Activated CD8-positive, alpha-beta memory T cell treated with anti-CD3 and anti-CD28 coated beads for 24 hours (primary cell): ENCODE results near the gene THBS3.

Experiments used
- DNase-seq: peaks from one replicate; pipeline ENCODE4 v3.0.0-alpha.2; 2020

THBS3 gene

DNA sequence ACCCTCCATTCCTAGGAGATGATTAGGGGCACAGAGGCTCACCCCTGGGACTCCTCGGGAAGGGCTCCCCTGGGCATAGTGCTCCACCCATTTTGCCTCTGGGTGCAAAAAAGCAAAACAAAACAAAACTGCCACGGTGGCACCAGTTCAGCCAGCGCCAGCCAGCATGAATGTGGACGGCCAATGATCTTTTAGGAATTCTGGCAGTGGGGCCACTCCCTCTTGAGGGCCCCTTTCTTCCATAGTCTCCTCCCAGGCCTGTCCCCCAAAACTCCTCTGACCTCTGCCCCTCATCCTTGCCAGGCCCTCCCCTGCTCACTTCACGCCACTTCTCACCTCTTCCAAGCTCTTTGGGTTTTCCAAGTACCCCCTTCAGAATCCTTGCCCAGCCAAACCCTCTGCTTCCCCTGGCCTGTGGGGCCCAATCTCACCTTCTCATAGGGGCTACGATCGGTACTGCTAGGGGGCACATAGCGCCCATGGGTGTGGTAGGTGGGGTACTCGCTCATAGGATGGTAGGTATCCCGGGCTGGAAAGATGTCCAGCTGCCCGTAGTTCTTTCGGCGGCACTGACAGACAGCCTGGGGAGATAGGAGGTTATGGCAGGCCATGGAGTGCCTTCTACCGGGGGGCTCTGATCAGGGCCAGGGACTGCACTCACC, 20.8 kb downstream of the THBS3 start:
- DNase-seq, result no peak

DNA sequence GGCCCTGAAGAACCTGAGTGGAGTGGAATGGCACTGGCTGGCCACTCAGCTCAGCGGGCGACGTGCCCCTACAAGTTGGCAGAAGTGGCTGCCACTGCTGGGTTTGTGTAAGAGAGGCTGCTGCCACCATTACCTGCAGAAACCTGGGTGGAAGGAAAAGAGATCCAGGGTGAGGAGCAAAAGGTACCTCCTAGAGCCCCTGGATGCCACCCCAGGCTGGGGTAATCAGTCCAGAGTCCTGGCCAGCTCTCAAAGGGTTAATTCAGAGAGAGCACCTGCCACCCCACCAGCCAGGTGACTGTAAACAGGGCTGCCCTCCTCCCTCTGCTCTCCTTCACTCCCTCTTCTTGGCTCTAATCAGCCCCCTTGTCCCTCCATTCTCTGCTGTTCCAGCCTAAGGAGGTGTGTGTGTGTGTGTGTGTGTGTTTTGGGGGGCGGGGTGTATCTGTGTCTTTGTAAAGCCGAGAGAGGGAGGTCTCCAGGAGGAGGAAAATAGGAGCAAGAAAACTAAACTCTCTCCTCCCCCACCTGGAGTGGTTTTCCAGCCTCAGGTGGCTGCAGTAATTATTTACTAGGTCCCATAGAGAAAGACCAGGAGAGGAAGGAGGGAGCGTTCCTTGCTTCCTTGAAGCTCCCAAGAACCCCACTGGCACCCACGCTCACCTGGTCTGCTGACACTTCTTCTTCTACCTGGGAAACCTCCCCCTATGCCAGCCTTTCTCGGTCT, 21.5 kb downstream of the THBS3 start:
- no peak for DNase-seq

DNA sequence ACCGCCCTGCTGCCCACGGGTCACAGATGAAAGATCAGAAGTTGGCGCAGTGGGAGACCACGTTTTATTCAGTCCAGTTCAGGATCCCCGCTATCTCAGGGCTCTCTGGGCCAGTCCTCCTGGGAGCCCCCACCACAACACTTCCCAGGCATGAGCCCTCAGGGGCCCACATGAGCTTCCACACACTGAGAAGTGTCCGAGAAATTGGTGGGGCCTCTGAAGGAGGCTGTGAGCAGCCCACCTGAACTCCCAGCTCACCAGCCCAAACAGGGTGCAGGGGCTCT, 22.0 kb downstream of the THBS3 start:
- DNase-seq, result no peak

DNA sequence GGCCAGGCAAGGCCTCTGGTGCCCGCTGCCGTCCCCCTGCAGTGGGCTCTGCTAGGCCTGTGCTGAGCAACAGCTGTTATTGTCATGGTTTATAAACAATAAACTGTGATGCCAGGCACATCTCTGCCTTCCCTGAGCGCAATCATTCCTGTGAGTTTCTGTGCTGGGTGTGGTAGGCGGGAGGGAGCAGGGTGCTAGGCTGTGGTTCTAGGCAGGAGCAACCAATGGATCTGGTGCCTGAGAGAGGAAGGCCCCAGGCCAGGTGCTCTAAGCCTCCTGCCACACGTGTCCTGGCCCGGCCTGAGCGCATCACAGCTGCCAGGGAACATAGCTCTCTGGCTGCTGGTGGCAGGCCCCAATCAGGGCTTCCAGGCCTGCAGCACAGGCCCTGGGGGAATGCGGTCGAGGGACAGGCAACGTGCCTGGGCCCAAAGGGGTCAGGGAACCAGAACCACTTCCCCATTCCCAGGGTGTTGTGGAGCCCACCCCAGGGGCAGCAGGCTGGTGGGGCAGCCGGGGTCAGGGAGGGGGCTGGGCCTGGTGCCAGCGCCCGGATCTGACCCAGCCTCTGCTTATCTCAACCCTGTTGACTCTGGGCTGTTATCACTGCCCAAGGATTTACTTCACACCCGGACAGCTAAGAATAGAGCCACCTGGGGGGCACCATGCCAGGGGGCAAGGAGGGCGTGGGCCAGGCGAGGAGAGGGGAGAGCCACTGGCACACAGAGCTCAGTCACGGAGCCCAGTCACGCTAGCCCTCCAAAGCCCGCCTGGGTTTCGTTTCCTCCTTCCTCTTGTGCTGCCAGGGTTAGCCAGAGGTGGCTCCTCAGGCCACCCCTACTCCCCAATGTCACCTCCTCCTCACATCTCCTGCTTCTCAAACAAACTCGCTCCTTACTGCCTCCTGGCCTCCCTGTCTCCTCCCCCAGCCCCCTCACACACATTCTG, 22.6 kb downstream of the THBS3 start:
- no peak for DNase-seq

DNA sequence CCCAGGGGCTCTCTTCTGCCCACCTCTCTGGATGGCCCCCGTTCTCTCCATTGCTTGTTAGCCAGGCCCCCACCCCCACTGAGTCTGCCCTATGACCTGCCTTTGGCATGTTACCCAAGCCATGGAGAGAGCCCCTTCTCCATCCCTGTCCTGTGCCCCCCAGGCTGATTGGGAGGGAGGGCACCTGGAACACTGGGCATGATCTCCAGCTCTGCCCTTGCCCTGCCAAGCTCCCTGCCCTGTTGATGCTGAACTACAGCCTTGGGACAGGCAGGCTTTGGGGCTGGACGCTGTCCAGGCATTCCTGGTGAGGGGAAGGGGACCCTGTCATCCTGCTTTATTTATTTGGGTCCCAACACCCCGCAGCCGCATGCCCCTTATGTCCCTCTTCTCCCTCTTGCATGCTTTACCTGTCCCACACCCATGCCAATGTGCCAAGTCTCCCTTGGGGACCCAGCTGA, 23.3 kb downstream of the THBS3 start:
- DNase-seq, result no peak

DNA sequence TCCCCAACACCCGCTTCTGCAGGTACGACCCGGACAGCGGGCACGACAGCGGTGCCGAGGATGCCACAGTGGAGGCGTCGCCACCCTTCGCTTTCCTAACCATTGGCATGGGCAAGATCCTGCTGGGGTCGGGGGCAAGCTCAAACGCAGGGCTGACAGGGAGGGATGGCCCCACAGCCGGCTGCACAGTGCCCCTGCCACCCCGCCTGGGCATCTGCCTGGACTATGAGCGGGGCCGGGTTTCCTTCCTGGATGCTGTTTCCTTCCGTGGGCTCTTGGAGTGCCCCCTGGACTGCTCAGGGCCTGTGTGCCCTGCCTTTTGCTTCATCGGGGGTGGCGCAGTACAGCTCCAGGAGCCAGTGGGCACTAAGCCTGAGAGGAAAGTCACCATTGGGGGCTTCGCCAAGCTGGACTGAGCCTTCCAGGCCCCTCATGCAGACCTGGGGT, 23.9 kb downstream of the THBS3 start:
- no peak for DNase-seq

DNA sequence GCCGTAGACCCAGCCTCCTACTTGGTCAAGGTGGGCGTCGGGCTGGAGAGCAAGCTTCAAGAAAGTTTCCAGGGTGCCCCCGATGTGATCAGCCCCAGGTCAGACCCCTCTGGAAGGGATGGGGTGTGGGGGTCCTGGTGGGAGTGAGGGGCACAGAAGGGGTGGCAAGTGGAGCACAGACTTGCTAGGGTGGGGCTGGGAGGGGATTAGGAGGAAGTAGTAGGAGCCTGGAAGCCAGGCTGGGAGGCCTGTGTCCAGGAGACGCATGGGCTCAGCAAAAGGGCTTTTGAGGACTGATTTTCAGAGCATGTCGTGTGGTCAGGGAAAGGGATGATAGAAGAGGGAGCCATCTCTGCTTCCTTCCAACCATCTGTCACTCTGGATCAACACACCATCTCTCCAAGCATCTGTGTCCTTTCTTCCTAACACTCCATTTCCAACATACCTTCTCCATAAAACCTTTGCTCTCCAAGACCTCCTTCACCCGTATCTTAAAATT, 25.6 kb downstream of the THBS3 start:
- no peak for DNase-seq

DNA sequence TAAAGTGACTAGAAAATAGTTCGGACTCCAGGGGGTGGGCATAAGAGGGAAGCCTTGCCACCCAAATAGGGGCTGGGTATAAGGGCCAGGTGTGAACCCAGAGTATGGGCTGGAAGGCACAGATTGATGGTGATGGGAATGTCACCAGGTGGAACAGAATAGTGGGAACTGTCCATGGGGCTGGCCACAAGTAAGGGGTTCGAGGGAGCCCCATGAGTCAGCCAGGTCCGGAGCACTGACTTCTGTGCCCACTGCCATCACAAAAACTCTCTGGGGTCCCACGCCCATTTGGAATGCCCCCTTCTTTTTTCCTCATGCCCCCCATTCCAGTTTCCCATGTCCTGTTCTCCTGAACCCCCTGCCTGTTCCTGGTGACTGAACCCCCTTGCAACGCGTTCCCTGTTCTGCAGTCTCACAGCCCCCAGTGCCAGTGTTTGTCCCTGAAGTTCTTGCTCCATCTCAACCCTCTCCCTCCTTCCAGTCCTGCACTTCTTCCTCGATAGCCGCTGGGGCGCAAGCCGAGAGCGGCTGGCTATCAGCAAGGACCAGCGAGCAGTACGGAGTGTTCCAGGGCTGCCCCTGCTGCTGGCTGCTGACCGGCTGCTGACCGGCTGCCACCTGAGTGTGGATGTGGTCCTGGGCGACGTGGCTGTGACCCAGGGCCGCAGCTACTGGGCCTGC, 26.2 kb downstream of the THBS3 start:
- DNase-seq, result no peak

DNA sequence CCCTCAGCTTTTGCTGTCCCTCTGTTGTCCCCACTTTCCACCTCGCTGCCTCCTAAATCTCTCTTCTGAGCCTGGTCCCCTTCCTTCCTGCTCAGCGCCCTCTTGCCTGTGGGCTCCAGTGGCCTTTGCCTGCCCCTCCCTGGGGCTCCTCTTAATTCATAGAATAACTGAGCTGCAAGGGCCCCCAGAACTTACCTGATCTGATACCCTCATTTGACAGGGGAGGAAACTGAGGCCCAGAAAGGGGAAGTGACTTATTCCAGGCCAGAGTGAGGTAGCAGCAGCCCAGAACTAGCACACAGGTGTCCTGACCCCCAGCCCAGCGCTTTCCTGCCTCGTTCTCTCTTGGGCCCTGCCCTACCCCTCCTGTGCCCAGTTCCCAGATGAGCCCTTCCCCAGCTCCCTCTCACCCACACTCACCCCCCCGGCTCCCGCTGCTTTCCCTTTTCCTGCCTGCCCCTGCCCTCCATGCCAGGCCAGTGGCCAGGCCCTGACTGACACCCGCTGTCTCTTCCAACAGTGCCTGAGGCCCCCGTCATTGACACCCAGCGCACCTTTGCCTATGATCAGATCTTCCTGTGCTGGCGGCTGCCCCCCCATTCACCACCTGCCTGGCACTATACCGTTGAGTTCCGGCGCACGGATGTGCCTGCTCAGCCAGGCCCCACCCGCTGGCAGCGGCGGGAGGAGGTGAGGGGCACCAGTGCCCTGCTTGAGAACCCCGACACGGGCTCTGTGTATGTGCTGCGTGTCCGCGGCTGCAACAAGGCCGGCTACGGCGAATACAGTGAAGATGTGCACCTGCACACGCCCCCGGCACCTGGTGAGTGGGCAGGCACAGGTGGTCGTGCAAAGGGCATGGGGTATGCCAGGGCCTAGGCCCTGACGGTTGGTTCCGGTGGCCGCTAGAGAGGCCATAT, 28.3 kb downstream of the THBS3 start:
- no peak for DNase-seq

DNA sequence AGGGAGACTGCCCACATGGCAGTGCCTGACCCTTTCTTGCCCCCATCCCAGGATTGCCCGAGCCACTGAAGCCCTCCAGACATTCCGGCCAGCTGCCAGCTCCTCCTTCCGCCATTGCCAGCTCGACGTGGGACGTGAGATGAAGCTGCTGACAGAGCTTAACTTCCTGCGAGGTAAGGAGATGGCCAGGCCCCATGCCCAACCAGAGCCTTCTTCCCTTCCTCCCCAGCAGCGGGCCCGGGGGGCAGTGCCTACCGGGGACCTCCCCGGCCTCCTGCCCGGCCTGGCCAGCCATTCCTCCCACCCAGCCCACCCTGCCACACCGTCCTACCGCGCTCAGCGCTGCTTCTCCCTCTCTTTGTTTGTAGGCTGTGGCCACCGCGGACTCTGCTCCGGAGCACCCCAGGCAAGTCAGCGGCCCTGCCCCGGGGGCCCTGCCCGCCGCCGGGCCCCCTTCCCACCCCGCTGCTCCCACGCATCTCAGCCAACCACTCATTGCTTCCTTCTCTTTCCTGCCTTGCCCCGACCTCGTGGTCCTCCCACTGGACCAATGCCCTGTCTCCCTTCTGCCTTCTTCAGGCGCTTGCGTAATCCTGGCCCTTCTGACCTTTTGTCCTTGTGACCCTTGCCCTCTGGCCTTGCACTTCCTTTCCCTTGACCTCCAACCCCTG, 29.1 kb downstream of the THBS3 start:
- DNase-seq, result peak; percentile 47

DNA sequence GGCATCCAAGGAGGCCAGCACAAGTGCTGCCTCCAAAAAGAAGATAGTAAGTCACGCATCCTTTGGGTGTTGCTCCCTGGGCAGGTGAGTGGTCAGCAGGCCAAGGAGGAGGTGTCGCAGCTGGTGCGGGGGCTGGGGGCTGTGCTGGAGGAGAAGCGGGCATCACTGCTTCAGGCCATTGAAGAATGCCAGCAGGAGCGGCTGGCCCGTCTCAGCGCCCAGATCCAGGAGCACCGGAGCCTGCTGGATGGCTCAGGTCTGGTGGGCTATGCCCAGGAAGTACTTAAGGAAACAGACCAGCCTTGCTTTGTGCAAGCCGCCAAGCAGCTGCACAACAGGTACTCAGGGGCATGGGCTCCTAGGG, 29.8 kb downstream of the THBS3 start:
- DNase-seq, result peak; percentile 48

DNA sequence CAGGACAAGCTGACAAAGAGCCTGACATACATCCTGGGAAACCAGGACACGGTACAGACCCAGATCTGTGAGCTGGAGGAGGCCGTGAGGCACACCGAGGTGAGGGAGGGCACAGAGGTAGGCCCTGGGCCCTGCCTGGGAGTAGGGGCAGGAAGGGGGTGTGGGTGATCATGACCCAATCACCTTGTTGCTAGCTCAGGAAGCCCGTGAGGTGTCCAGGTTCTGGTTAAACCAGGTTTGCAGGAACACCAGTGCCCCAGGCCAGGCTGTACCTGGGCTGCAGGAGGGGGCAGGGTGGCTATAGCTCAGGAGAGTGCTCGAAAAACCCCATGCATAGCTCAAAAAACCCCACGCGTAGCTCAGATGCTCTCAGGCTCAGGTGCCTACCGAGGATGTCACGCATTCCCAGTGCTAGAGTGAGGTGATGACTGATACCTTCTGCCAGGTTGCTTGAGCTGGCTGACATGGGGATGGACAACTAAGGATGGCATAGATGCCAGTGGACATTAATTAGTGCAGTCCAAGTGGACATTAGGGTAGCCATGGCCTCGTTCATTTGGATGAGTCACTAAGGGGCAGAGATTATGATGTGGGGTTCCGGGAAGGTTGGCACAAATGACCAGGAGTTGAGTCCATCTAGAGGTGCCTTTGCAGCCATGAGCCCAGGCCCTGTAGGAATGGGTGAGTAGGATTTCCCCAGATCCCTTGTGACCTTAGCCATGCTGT, 30.3 kb downstream of the THBS3 start:
- no peak for DNase-seq

DNA sequence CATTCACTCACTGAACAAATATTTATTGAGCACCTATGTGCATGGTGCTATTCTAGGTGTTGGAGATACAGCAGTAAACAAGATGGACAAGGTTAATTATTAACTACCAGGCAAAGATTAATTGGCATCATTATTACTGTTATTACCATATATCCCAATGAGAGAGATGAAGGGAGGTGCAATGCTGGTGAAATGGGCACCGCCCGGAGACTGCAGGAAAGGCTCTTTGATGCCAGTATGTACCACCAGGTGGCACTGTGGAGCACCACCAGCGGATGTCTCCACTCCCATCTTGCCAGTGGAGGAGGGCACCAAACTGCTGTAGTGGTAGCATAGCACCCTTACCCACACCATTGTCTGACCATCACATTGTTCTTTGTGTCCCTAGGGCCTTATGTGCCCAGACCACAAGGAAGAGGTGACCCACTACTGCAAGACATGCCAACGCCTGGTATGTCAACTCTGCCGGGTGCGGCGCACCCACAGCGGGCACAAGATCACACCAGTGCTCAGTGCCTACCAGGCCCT, 31.1 kb downstream of the THBS3 start:
- DNase-seq, result peak; percentile 95

DNA sequence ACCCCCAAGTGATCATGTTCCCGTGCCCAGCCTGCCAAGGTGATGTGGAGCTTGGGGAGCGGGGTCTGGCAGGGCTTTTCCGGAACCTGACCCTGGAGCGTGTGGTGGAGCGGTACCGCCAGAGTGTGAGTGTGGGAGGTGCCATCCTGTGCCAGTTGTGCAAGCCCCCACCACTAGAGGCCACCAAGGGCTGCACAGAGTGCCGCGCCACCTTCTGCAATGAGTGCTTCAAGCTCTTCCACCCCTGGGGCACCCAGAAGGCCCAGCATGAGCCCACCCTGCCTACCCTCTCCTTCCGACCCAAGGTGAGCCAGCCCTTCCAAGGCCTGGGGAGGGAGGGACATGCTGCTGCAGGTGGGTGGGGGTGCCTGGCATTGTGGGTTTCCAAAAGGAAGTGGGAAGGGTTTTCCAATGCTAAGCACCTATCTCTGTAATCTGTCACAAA, 31.7 kb downstream of the THBS3 start:
- peak; percentile 63 for DNase-seq

DNA sequence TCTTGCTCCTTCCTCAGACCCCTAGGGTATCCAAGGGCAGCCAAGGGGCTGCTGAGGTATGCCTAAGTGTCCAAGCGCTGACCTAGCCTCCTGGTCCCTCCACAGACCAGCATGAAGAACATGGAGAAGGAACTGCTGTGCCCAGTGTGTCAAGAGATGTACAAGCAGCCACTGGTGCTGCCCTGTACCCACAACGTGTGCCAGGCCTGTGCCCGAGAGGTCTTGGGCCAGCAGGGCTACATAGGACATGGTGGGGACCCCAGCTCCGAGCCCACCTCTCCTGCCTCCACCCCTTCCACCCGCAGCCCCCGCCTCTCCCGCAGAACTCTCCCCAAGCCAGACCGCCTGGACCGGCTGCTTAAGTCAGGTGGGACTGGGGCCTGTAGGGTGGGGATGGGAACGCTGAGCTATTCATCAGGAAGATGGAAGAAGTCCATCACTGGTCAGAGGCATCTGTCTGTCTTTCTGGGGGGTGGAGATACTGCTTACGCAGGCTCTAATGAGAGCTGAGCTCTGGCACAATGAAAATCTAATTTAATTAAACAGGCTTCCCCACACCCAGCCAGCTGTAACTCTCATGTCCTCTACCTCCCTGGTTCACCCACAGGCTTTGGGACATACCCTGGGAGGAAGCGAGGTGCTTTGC, 32.3 kb downstream of the THBS3 start:
- DNase-seq, result peak; percentile 61

DNA sequence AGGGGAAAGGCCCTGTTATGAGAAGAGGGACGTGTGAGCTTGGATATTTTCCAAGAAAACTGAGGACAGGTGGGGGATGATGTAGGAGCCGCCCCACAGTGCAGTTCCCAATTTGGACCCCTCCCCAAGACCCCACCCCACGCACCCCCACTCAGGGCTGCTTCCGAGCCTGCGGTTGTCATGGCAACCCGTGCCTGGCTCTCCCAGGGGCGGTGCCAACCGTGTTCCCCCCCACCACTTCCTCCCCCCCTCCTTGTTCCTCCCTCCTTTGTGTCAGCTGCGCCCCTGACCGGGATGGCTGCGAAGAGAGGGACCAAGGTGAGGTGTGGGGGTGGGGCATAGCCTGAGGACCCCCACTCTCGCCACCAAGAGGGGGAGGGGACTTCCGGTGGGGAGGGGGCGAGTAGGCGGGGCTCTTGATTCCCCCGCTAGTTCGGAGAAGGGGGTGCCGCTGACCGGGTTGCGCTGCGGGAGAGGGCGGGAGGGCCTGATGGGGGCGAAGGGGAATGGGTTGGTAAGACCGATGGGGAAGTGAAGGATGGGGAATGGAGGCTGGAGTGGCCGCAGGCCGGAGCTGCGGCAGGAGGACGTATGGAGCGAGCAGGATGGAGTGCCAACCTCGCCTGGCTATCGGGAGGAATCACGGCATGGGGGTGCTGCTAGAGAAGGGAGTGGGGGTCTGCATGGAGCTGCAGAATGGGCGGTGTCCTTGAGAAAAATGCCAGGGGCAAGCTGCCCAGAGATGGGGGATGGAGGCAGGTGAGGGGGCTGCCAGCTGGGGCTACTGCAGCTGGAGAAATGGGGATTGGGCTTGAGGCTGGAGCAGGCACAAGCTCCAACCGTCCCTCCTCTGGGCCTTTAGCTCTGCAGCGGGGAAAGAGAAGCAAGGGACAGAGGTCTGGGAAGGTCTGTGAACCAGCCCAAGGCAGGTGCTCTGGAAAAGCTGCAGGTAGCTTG, 33.1 kb downstream of the THBS3 start:
- DNase-seq, result peak; percentile 78

DNA sequence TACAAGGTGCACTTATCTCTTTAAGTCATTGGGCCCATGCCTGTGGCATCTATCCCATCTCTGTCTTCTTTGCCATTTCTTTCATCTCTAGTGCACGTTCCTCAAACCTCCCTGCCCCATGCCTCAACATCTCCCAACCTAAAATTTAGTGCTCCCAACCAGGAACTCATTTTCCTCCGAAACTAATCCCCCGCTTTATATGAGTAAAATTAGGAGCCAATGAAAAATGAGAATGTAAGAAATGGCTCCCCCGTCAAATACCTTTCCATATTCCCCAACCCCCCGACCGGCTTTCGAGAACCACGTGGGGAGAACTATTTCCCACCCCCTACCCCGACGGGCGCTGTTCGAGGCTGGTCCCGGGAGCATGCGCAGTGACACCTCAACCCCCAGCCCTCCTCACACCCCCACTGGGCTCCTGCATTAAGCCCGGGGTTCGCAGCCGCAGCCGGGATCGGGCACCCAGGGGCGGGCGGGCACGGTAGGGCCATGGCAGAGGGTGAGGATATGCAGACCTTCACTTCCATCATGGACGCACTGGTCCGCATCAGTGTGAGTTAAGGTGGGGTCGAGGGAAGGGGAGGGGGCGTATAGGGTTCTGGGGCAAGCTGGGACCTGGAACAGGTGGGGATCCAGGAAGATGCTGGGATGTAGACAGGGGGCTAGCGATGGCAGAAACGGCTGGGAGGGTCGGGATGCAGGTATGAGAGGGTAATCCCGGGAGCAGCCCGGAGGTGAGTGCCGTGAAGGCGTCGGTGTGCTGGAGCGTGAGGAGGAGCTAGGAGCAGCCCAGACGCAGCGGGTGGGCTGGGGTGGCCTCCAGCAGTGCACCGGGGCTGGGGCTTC, 34.0 kb downstream of the THBS3 start, which contains the start of gene TRIM46:
TSS of gene TRIM46 (plus strand) at position 372 of the 846 bp plus-strand sequence. CDS start at position 490, 118 bp downstream.
- DNase-seq, result peak; percentile 88
